Vagina (tissue), 2 donors: Measurements from ENCODE around the gene ITGA2B. TPM values are rescaled to one million over a fixed set of nuclear protein-coding genes. Genes with fewer than 3 reads are reported as not detected.

Source experiments
- DNase-seq, 2 donors: peaks; one replicate each; pipeline ENCODE4 v3.0.0-alpha.2; 2017; ENCODE audit errors: extremely low spot score in 2 of 2
- H3K27ac ChIP-seq: fragments of 200-600 bp; sonication (generic); one replicate; pipeline ENCODE4 v1.5.1; 2019
- H3K27me3 ChIP-seq: fragments of 200-600 bp; sonication (generic); one replicate; pipeline ENCODE4 v1.5.1; 2019
- H3K36me3 ChIP-seq, 2 donors: fragments of 200-600 bp; sonication (generic); one replicate each; pipeline ENCODE4 v1.5.1; 2017 to 2019
- H3K4me1 ChIP-seq: fragments of 200-600 bp; sonication (generic); one replicate; pipeline ENCODE4 v1.5.1; 2019
- H3K4me3 ChIP-seq, 2 donors: fragments of 200-600 bp; sonication (generic); 1 replicate in 1 of 2; 2 replicates in 1 of 2; pipeline ENCODE4 v1.5.1; 2016 to 2019
- H3K9me3 ChIP-seq: fragments of 200-600 bp; sonication (generic); one replicate; pipeline ENCODE4 v1.5.1; 2019
- POLR2A ChIP-seq, 2 donors: fragments of 450-650 bp; IDR thresholded peaks; one replicate each; pipeline ENCODE4 v1.6.1; 2017; ENCODE audit warnings: antibody characterized with exemption in 2 of 2, mild to moderate bottlenecking in 2 of 2, moderate library complexity in 2 of 2
- POLR2AphosphoS5 ChIP-seq, 2 donors: sonication (generic); formaldehyde crosslinking; IDR thresholded peaks; one replicate each; pipeline ENCODE4 v1.9.0; 2017; ENCODE audit warnings: antibody characterized with exemption in 2 of 2, mild to moderate bottlenecking in 2 of 2, low read depth in 1 of 2; ENCODE audit not compliant: insufficient read depth in 1 of 2
- intact Hi-C: fragments of 100-400 bp; cut with DNase I; formaldehyde crosslinking; loops from one replicate; pipeline ENCODE4 v1.15.1; 2023
- total RNA-seq: library from RNA; depleted of rRNA; stranded (reverse); fragments of >200 nt; gene quantifications from one replicate; pipeline ENCODE4 v1.2.3, GENCODE V29; 2016
- TF ChIP-seq, protein P1 (sequence below), 3 experiments: fragments of 450-650 bp in 2 of 3; fragments of 200-600 bp in 1 of 3; sonication (generic) in 1 of 3; IDR thresholded peaks; one replicate each; pipeline ENCODE4 v1.5.1; 2017 to 2019; ENCODE audit warnings: antibody characterized with exemption in 3 of 3, mild to moderate bottlenecking in 2 of 3, moderate library complexity in 2 of 3

ITGA2B gene
- total RNA-seq, 1 donor from 2014 or later: 2.0 TPM

DNA sequence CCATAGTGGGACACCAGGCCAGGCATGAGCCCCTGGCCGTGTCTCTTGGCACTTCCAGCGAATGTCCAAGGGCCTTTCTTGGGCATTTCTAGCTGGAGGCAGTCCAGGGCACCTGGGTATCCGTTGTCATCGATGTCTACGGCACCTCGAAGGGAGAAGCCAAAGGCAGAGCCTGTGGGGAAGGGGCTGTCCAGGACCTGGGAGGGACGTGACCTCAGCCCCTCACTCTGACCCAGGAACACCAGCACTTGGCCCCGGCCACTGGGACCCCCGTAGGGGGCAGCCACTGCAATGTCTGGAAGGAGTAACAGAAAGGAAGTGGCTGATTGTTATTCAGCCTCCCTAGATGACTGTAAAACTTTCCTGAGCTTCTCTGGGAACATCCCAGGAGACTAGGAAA, 8.7 kb downstream of the ITGA2B start:
- Histone ChIP-seq H3K27me3 (no peaks in the 10 kb centered on the region), H3K4me1 (peaks cover 13% of the 10 kb centered on the region), H3K36me3 (no peaks in the 10 kb centered on the region), H3K4me3 (no peak overlapping the region), H3K9me3 (no peaks in the 10 kb centered on the region), H3K27ac (no peak overlapping the region)
- TF ChIP-seq, protein P1, sequence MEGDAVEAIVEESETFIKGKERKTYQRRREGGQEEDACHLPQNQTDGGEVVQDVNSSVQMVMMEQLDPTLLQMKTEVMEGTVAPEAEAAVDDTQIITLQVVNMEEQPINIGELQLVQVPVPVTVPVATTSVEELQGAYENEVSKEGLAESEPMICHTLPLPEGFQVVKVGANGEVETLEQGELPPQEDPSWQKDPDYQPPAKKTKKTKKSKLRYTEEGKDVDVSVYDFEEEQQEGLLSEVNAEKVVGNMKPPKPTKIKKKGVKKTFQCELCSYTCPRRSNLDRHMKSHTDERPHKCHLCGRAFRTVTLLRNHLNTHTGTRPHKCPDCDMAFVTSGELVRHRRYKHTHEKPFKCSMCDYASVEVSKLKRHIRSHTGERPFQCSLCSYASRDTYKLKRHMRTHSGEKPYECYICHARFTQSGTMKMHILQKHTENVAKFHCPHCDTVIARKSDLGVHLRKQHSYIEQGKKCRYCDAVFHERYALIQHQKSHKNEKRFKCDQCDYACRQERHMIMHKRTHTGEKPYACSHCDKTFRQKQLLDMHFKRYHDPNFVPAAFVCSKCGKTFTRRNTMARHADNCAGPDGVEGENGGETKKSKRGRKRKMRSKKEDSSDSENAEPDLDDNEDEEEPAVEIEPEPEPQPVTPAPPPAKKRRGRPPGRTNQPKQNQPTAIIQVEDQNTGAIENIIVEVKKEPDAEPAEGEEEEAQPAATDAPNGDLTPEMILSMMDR (IDR thresholded peaks at IDR 0.05): no peak
- TF ChIP-seq POLR2A (IDR thresholded peaks at IDR 0.05): no peak
- TF ChIP-seq POLR2AphosphoS5 (IDR thresholded peaks at IDR 0.05; ENCODE audit: insufficient read depth in 1 of 2, low read depth in 1 of 2): no peak
- intact Hi-C loops: no loop called here
- no peak for DNase-seq

DNA sequence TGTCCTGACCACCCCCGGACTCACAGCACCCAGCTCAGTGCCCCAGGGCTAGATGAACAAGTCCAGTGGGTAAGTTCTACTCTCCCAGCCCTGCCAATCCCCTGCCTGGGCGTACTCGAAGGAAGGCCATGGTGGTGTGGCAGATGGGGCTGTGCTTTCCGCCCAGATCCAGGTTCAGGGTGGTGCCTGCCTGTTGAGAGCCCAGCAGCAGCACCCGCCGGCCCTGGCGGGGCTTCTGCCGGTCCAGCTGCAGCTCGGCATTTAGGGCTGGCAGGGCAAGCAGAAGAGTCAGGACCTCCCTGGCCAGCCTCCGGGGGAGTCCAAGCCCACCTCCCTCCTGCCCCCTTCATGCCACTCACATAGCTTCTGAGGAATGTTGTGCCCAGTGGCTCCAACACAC, 9.6 kb downstream of the ITGA2B start:
- no peak for TF ChIP-seq POLR2A (IDR thresholded peaks at IDR 0.05)
- no peak for TF ChIP-seq POLR2AphosphoS5 (IDR thresholded peaks at IDR 0.05; ENCODE audit: insufficient read depth in 1 of 2, low read depth in 1 of 2)

DNA sequence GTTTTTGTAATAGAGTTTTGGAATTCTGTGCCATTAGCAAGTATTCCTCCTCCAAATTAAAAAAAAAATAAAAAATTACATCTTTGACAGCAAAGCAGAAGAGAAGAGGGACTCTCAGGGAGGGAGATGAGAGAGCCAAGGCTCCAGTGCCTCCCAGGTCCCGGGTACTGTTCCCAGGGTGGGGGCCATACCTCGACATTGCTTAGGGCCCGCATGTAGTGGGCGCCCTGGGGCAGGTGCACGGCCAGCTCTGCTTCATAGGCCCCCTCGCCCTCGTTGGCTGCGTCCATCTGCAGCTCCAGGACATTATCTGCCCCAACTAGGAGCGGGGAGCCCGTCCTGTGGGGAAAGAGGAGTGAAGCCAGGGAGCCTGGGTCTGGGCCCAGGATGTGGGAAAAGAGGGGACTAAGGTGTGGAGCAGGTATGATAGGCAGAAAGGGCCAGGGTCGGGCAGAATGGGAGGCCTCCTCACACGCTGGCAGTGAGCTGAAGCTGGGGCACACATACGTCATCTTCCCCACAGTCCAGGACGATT, 11.2 kb downstream of the ITGA2B start:
- H3K27me3 ChIP-seq: no peaks in the 10 kb centered on the region
- no peaks in the 10 kb centered on the region for H3K36me3 ChIP-seq
- DNase-seq: no peak
- no peak overlapping the region for H3K4me3 ChIP-seq
- intact Hi-C loops: no loop called here
- no peaks in the 10 kb centered on the region for H3K9me3 ChIP-seq
- H3K4me1 ChIP-seq: peaks cover 14% of the 10 kb centered on the region
- no peak for TF ChIP-seq POLR2AphosphoS5 (IDR thresholded peaks at IDR 0.05; ENCODE audit: insufficient read depth in 1 of 2, low read depth in 1 of 2)
- no peak for TF ChIP-seq POLR2A (IDR thresholded peaks at IDR 0.05)
- TF ChIP-seq, protein P1 (IDR thresholded peaks at IDR 0.05): no peak
- H3K27ac ChIP-seq: no peak overlapping the region

More for the DNA sequence above, 9.6 kb downstream of the ITGA2B start:
- H3K4me1 ChIP-seq: peaks cover 15% of the 10 kb centered on the region
- H3K27me3 ChIP-seq: no peaks in the 10 kb centered on the region
- intact Hi-C loops: no loop called here
- no peak overlapping the region for H3K27ac ChIP-seq
- no peaks in the 10 kb centered on the region for H3K36me3 ChIP-seq
- no peaks in the 10 kb centered on the region for H3K9me3 ChIP-seq
- H3K4me3 ChIP-seq: no peak overlapping the region
- DNase-seq: no peak

DNA sequence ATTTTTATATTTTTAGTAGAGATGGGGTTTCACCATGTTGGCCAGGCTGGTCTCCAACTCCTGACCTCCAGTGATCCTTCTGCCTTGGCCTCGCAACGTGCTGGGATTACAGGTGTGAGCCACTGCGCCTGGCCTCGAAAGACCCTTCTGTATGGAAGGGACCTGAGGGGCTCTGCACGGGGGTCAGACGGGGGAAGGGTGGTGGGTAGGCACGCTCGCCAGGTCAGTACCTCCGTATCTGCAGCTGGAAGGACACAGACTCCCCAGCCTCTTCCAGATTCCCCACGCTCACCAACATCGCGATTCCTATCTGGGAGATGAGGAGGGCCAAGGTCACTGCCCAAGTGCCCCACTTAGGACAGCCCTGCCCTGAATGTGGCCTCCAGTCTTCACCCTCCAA, 12.7 kb downstream of the ITGA2B start:
- intact Hi-C loops: no loop called here

DNA sequence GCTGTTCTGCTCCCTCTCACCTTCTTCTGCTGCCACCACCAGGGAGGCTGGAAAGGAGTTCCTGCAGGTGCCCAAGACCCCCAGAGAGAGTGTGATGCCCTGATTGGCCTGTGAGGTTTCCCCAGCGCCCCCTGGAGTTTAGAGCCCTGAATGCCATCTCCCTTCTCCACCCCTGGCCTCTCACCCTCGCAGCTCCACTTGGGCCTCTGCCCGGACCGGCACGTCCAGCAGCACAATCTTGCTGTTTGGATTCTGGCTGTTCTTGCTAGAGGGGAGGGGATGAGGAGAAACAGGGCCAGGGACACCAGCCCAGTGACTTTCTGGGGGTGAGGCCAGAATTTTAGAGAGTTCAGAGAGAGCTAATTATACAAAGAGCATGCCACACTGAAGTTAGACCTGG, 13.3 kb downstream of the ITGA2B start:
- TF ChIP-seq POLR2AphosphoS5 (IDR thresholded peaks at IDR 0.05; ENCODE audit: insufficient read depth in 1 of 2, low read depth in 1 of 2) (no peak), POLR2A (IDR thresholded peaks at IDR 0.05) (no peak)
- H3K4me3 ChIP-seq: no peak overlapping the region
- H3K36me3 ChIP-seq: no peaks in the 10 kb centered on the region
- no peaks in the 10 kb centered on the region for H3K27me3 ChIP-seq
- H3K27ac ChIP-seq: no peak overlapping the region
- no peaks in the 10 kb centered on the region for H3K9me3 ChIP-seq
- intact Hi-C loops: no loop called here
- peaks cover 14% of the 10 kb centered on the region for H3K4me1 ChIP-seq
- no peak for DNase-seq

More for the DNA sequence above, 12.7 kb downstream of the ITGA2B start:
- Histone ChIP-seq H3K36me3 (no peaks in the 10 kb centered on the region), H3K4me1 (peaks cover 14% of the 10 kb centered on the region), H3K27me3 (no peaks in the 10 kb centered on the region), H3K4me3 (no peak overlapping the region), H3K27ac (no peak overlapping the region), H3K9me3 (no peaks in the 10 kb centered on the region)
- no peak for DNase-seq
- TF ChIP-seq, protein P1 (IDR thresholded peaks at IDR 0.05): no peak
- TF ChIP-seq POLR2A (IDR thresholded peaks at IDR 0.05) (no peak), POLR2AphosphoS5 (IDR thresholded peaks at IDR 0.05; ENCODE audit: insufficient read depth in 1 of 2, low read depth in 1 of 2) (no peak)

DNA sequence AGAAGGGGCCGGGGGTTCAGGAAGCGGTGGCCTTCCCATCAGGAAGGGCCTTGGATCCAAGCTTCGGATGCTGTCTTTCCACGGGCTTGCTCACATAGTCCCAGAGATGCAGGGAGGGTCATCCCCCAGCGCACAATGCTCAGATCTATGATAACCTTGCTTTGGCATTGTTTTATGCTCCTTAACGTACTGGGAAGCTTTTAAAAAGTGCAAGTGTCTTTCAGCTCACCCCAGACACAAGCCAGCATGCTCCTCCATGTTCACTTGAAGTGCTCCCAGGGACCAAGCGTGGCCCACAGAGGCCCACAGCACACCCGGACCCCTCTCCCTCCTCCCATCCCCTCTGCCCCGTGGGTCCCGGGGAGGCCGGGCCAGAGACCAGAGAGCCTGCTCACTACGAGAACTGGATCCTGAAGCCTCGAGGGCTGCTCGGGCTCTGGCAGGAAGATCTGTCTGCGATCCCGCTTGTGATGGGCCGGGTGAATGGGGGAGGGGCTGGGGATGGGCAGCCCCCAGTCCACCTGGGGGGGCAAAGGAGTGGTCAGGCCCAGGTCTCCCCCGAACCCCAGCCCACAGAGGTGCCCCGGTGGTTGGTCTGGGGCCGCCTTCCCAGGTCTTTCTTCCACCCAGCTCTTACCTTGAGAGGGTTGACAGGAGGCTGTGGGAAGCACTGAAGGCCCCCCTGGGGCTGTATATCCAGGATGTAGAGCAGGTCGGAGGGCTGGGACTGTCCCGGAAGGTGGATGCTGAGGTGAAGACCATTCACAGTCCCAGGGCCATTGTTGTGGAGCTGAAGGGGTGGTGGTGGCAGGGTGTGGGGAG, 14.0 kb downstream of the ITGA2B start:
- TF ChIP-seq POLR2A (IDR thresholded peaks at IDR 0.05): no peak
- no peak for TF ChIP-seq POLR2AphosphoS5 (IDR thresholded peaks at IDR 0.05; ENCODE audit: insufficient read depth in 1 of 2, low read depth in 1 of 2)
- TF ChIP-seq, protein P1 (IDR thresholded peaks at IDR 0.05): no peak
- H3K27me3 ChIP-seq: no peaks in the 10 kb centered on the region
- peaks cover 14% of the 10 kb centered on the region for H3K4me1 ChIP-seq
- H3K4me3 ChIP-seq: no peak overlapping the region
- no peaks in the 10 kb centered on the region for H3K36me3 ChIP-seq
- DNase-seq: no peak
- intact Hi-C loops: no loop called here
- H3K27ac ChIP-seq: no peak overlapping the region
- no peaks in the 10 kb centered on the region for H3K9me3 ChIP-seq
